Stimulated activated CD8-positive, alpha-beta memory T cell treated with anti-CD3 and anti-CD28 coated beads, Interleukin-12 subunit alpha, Interleukin-12 subunit beta, amount 100 ng/mL, for 4 hours (primary cell): Measurements from ENCODE around the gene LMNTD2.

ENCODE experiments used
- DNase-seq: peaks from one replicate; pipeline ENCODE4 v3.0.0-alpha.2; 2020; ENCODE audit warnings: low read depth

The LMNTD2 gene

DNA sequence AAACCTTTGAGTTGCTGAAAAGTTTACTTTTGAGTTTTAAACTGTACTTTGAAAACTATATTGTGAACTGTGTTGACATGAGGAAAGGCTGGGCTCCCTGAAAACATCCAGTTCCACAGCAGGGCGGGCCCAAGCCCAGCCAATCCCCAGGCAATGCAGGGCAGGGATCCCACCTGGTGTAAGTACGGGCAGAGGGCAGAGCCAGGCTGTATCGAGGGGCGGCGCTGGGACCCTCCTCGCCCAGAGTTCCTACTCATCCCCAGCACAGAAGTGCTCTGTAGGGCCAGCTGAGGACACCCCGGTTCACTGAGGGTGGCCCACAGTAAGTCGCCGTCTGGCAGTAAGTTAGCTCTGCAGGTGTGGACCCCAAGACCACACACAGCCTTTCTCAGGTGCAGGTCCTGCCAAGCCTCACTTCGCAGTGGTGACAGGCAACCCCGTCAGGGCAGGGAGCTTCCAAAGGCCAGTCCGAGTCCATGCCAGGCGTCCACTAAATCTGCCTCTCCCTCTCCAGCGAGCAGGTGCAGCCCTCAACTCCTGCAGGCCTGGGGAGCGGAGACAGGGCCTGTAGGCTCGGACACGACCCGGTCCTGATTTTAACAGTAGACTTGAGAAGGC, 6.6 kb upstream of the LMNTD2 start:
- no peak for DNase-seq

DNA sequence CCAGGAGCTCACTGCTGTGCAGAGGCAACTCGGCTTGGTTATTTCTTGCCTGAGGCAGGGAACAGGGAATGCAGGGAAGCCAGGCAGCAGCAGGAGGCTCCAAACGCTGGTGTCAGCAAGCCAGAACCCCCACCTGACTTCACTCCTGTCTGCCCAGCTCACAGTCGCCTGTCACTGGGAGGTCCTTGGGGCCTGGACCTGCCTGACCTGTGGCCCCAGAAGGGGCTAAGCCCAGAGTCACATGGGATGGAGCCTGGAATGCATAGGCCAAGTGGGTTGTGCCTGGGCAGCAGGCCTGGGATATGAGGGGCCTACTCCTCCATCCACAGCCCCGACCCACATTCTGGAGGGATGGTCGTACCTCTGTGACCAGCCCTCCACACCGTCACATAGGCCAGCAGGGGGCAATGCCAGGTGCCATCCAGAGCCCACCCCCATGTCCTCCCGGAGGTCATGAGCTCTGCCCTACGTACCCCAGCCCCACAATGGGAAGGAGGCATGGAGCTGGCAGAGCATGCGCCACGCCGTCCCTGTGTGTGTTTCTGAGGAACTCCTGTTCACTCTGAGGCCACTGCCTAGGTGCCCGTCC, 5.5 kb upstream of the LMNTD2 start:
- DNase-seq: no peak

DNA sequence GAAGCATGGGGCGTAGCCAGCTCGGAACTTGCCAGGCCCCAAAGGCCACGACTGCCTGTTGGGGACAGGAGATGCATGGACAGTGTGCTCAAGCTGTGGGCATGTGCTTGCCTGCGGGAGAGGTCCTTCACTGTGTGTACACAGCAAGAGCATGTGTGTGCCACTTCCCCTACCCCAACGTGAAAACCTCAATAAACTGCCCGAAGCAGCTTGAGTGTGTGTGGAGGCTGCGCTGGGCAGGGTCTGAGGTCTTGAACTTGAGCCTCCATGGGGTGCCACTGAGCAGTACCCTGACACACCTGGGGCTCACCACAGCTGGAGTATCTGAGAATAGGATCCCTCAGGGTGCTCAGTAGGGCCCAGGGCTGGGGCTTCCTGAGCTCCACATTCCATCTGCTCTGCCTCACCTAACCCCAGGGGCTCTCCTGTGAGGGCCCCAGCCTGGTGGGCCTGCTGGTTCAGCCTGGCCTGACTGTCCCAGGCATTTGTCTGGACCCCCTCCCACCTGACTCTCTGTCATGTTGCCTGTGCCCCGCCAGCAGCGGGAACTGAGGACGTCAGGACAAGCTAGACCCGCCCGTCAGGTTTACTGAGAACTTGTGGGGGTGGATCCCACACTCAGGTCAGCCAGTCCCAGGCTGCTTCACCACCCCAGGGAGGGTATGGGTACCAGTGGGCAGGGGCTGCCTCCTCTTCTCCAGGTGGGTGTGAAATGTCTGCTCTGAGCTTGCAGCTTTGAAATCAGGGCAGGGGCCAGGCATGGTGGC, 3.5 kb upstream of the LMNTD2 start:
- no peak for DNase-seq

DNA sequence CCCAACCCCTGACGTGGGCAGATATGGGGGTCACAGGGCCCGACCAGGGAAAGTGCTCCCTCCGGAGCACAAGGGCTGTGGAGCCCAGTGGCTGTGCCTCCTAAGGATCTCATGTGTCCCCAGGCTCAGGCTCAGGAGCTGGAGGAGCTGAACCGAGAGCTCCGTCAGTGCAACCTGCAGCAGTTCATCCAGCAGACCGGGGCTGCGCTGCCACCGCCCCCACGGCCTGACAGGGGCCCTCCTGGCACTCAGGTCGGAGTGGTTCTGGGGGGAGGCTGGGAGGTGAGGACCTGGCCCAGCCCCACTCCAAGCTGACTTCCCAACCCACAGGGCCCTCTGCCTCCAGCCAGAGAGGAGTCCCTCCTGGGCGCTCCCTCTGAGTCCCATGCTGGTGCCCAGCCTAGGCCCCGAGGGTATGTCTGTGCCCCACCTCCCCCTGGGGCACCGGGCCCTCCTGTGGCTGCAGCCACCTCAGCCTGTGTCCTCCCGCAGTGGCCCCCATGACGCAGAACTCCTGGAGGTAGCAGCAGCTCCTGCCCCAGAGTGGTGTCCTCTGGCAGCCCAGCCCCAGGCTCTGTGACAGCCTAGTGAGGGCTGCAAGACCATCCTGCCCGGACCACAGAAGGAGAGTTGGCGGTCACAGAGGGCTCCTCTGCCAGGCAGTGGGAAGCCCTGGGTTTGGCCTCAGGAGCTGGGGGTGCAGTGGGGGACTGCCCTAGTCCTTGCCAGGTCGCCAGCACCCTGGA, 2.7 kb upstream of the LMNTD2 start:
- no peak for DNase-seq

DNA sequence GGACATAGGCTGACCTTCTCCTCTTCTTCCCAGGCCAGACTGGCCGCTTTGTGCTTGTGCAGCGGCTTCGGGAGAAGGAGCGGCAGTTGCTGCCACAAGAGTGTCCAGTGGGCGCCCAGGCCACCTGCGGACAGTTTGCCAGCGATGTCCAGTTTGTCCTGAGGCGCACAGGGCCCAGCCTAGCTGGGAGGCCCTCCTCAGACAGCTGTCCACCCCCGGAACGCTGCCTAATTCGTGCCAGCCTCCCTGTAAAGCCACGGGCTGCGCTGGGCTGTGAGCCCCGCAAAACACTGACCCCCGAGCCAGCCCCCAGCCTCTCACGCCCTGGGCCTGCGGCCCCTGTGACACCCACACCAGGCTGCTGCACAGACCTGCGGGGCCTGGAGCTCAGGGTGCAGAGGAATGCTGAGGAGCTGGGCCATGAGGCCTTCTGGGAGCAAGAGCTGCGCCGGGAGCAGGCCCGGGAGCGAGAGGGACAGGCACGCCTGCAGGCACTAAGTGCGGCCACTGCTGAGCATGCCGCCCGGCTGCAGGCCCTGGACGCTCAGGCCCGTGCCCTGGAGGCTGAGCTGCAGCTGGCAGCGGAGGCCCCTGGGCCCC, 1.6 kb upstream of the LMNTD2 start:
- no peak for DNase-seq

DNA sequence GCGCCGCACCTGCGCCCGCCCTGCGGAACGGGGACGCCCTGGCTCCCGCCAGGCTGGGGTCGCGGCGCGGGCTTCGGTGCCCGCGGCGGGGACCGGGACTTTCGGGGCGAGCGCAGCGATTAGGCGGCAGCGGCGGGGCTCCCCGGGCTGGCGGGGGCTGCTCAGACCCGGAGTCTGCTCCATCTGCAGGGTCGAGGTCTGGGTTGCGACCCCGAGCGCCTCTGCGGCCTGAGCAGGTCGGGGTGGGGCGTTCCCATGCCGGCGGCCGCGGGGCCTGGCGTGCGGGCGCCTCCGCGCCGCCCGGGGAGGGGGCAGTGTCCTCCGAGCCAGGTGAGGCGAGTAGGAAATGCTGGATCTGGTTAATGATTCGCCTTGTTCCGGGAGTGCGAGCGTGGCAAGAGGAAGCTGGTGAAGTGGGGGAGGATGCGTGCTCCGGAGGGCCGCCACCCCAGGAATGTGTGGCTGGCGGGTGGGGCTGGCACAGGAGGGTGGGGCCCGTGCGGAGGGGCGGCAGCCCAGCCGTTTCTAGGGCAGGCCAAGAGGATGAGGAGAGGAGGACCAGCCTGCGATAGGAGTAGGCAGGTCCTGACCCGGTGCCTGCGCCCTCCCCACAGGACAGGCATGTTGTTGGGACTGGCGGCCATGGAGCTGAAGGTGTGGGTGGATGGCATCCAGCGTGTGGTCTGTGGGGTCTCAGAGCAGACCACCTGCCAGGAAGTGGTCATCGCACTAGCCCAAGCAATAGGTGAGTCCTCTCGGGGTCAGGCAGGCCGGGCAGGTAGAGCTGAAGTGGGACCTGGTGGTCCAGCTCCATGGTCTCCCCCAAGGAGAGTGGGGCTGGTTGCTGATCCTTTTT, 838 bp upstream of the LMNTD2 start:
- no peak for DNase-seq

DNA sequence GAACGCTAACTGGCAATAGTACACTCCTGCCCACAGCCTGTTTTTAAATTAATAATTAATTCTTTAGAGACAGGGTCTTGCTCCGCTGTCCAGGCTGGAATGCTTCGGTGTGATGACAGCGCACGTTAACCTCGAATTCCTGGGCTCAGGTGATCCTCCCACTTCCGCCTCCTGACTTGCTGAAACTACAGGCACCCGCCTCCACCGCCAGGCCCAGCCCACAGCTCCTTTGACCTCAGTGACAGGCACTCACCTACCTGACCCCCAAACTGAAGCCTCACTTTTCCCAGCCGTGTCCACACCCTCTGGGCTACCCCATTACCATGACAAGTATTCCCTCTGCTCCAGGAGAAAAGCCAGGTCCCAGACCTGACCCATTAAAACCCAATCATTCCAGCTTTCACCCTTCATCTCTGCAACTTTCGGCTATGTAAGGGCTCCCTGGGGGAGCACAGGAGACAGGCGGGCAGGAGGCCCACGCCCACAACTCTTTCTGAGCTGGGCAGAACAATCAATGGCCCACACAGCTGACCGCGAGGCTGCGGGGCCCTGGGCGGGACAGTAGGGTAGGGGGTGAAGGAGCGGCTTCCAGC, 730 bp downstream of the LMNTD2 start:
- DNase-seq: no peak

DNA sequence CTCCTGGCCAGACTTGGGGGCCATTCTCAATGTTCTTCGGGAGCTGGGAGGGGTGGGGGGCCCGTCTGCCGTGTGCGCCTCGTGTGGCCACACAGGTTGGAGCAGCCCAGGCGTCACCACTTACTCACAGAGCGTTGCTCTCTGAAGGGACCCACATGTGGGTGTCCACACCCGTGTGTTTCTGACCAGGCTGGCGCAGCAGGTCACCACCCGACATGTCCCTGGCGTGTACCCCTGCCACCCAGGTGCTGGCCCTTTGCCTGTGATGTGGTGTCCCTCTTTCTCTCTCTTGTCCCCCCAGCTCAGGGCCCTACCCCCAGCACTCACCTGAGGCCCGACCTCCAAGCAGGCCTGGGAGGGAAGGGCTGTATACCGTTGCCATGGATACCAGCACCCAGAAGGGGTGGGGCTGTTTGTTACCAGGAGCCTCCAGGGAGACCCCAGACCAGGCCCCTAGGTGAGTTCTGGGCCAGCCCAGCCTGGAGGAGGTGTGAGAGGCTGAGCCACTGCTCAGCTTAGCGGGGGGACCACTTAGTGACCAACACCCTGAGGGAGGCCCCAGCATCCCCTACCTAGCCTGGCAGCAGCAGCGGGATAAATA, 1.4 kb downstream of the LMNTD2 start:
- DNase-seq: no peak

DNA sequence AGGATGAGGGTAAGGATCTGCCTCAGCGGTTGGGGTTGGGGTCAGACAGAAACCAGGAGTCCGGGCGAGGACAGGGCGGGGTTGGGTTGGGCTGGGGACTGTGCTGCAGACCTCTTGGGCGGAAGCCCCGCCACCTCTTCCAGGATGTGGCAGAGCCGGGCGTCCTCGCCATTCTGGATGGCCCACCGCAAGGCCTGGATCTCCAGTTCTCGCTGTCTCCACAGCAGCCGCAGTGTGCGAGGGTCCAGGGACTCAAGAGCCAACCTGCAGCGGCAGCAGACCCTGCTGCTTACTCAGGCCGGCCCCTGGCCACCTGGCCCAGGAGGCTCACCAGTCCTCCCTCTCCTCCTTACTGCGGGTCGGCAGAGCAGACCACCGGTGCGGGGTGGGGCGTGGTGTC, 2.0 kb downstream of the LMNTD2 start:
- no peak for DNase-seq

DNA sequence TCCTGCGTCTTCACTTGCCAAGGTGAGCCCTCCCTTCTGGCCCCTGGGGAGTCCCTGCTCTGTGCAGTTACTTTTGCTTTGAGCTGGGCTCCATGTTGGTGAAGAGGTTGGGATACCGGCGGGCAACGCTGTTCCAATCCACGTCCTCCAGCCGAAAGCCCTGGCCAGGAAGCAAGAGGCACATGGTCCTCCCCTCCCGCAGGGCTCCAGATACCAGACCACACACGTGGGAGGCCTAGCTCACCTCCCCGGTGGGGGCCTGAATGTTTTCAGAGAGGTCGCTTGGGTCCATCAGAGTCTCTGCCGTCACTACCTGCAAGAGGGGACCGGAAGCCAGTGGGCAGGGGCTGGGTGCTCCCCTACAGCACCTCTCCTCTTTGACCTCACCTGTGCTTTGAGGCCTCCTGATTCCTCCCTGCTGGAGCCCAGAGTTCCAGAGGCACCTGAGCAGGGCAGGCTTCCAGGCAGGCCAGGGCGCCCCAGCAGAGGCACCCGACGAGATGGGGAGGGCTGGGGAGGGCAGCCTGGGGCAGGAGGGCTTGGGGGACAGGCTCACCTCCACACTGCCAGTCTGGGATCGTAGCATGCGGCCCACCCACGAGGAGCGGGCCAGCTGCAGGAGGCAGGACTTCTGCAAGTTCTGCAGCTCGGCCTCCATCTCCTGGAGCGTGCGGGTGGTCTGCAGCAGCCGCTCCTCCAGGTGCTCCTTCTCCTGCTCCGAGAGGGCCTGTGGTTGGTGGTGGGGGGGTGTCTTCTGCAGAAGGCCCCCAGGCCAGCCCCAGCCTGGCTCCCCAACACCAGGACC, 3.0 kb downstream of the LMNTD2 start:
- no peak for DNase-seq

DNA sequence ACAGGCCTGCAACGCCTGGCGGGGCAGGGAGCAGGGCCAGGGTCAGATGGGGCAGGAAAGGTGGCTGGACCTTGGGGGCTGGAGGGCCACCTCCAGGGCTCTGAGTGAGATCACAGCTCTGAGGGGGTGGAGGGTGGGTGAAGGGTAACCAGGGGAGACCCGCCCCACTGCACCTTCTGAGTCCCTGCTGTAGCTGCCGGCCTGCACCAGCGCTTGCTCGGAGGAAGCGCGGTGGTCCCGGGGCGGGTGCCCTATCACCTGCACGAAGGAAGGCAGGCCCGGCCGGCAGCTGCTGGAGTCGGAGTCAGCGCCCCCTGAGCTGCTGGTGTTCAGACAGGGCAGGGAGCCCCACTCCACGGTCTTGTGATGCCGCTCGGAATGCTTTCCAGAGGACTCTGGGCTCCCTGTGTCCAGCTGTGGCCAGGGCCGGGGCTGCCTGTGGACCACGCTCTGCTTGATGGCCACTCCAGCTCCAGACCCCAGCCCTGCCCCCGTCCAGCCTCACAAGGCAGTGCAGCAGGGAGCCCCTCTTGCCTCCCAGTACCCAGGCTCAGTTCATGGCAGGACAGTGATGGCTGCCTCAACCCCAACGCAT, 3.8 kb downstream of the LMNTD2 start:
- DNase-seq: no peak

DNA sequence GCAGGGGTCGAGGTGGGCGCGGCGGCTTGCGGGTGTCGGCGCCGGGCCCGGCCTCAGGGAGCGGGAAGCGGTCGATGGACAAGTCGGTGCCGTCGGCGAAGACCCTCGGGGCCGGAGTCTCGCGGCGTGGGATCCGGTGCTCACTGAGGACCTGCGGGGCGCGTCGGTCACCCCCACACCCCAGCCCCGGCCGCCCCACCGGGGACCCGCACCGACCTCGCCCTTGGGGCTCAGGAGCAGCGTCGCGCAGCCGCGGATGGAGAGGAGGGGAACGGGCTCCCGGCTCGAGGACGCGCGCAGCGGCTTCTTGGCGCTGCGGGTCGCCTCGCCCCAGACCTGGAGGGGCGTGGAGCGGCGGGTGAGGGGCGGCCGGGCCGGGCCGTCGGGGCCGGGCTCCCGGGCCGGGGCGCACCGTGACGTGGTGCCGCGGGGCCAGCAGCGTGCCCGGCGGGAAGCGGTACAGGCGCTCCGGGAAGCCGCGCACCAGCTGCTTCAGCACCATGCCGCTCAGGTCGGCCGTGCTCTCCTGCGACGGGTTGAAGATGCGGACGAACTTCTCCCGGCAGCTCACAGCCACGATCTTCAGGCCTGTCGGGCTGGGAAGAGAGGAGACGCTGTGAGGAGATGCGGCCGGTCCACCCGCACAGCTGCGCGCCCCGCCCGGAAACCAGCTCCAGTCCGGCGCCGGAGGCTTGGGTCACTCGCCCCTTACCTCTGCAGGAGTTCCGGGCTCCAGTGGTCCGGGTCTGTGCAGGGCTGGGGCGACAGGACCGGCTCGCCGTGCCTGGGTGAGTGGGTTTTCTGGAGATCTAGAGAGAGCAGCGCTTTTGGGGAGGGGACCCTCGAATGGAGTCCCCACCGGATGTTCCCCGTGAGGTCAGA, 4.5 kb downstream of the LMNTD2 start:
- DNase-seq: no peak

DNA sequence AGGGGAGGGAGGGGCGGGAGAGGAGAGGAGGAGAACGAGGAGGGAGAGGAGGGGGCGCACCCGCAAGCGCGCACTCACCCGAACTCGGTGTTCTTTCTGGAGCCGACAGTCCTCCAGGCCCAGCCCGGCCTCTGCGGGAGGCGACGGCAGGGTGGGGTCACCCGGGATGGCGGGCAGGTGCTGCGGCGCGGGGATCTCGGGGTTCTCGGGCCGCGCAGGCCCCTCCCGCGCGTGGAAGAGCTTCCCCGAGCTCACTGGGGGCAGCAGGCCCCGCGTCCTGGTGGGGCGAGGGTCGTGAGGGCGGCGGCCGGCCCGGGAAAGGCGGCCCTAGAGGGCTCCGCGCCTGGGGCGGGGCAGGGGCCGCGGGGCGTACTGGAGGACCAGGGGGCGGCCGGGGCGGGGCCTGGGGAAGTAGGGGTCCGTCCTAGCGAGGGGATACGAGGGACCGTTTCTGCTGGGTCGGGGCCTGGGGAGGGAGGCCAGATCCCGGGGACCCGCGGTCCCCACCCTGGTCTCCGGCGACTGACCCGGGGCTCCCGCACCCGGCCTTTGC, 5.2 kb downstream of the LMNTD2 start:
- no peak for DNase-seq

DNA sequence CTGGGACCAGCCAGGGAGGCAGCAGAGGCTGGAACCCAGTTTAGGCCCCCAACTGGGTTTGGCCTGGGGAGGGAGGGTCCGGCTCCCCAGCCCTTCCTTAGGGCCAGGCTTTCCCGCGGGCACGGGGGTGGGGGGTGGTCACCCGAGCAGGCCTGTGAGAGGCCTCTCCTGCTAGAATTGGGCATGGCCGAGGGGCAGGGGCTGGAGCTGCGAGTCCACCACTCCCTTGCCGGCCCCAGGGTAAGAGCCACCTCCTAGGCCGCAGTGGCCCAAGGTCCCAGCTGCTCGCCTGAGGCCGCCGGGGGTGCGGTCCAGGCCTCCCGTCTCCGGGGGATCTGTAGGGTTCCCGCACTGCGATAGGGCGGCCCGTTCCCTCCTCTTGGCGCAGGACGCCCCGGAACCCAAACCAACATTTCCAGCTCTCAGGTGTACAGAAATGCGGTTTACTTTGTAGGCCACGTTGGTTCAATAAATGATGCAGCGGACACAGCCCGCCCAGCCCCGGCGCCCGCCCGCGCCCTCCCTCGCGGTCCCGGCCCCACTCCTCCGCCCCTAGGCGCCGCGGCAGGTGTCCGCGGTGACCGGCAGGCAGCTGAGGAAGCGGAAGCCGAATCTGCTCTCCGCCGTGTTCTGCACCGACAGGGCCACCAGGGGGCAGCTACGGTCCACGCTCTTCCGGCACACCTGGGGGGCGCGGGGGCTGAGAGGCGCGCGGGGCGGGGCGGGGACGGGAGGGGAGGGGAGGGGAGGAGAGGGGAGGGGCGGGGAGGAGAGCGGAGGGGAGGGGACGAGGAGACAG, 5.9 kb downstream of the LMNTD2 start:
- DNase-seq: peak; percentile 63

DNA sequence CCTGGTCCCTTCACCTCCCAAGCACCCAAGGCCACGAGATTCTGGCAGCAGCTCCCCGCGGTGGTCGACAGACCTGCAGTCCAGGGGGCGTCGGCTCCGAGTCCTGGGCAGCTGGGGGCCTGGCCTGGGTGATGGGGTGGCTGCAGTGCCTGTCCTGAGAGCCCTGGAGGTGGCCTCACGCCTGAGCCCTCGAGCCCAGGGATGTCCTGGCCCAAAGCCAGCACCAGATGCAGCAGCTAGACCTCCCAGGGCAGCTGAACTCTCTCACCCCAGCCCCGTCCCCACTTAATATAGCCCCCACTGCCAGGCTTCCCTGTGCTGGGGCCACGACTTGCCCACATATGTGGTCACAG, 6.6 kb downstream of the LMNTD2 start:
- no peak for DNase-seq

DNA sequence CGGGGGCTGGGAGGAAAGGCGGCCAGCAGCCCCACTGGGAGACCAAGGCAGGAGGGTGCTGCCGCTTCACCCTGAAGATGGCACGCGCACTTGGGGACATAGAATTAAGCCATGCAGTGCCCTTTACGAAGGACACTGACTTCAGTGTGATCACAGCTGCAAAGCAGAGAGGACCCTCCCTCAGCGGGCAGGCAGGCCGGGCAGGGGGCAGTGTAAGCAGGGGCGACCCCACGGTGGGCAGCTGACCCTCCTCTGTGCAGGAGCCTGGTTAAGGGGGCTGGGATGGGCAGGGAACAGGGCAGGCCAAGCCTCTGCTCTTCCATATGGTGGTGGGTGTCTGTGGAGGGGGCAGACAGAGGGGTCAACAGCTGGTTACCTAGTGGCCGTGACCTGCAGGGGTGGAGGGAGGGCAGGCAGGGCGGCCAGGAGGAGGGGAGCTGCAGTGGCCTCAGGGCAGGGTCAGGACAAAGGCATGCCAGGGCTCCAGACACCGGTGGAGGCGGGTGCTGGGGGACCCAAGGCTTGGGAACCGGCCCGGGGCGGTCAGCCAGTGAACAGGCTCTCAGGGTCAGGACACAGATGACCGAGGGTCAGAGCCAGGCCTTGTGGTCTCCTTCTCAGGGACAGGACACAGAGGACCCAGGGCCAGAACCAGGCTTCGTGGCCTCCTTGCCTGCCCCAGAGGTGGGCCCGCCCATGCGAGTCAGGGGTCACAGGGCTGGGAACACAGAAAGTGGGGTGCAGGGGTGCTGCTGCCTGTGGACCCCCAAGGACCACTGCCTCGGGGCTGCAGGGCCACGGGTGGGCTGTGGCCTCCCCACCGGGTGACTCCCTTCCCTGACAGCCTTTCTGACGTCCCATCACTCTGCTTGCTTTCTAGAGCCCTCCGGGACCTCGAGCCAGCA, 7.2 kb downstream of the LMNTD2 start:
- DNase-seq: no peak
